Epithelial cell of proximal tubule (primary cell): Measurements from ENCODE around the gene RNF151. TPM values are rescaled to one million over a fixed set of nuclear protein-coding genes. Genes with fewer than 3 reads are reported as not detected.

Experiments
- DNase-seq: peaks from one replicate; pipeline ENCODE4 v3.0.0-alpha.2; 2011; ENCODE audit warnings: low read depth
- H3K4me3 ChIP-seq: 2 replicates; pipeline ENCODE4 v1.5.1; 2011; ENCODE audit warnings: low read depth, mild to moderate bottlenecking, low read length
- total RNA-seq: library from RNA; depleted of rRNA; stranded (reverse); fragments of >200 nt; gene quantifications from 2 replicates; pipeline ENCODE4 v1.2.3, GENCODE V29; 2015
- TF ChIP-seq, protein P1 (sequence below): conservative IDR thresholded peaks from 2 replicates; pipeline ENCODE4 v1.5.1; 2012; ENCODE audit warnings: low read depth, mild to moderate bottlenecking, low read length

The RNF151 gene
- total RNA-seq, 1 donor from 2014 or later: not detected

- no peak within 1 kb of the TSS for H3K4me3 ChIP-seq
- DNase-seq: no peak
- TF ChIP-seq, protein P1, sequence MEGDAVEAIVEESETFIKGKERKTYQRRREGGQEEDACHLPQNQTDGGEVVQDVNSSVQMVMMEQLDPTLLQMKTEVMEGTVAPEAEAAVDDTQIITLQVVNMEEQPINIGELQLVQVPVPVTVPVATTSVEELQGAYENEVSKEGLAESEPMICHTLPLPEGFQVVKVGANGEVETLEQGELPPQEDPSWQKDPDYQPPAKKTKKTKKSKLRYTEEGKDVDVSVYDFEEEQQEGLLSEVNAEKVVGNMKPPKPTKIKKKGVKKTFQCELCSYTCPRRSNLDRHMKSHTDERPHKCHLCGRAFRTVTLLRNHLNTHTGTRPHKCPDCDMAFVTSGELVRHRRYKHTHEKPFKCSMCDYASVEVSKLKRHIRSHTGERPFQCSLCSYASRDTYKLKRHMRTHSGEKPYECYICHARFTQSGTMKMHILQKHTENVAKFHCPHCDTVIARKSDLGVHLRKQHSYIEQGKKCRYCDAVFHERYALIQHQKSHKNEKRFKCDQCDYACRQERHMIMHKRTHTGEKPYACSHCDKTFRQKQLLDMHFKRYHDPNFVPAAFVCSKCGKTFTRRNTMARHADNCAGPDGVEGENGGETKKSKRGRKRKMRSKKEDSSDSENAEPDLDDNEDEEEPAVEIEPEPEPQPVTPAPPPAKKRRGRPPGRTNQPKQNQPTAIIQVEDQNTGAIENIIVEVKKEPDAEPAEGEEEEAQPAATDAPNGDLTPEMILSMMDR: no peak
Observed at GRCh38 chr16:1981398-1981836, 14.8 kb downstream of the RNF151 start, which contains the start of gene NOXO1. Gene NOXO1 (minus strand): TSS chr16:1981469. CDS start chr16:1981179, 290 bp downstream.

- TF ChIP-seq, protein P1: no peak
- no peak for DNase-seq
- H3K4me3 ChIP-seq: no peak overlapping the region
Observed at GRCh38 chr16:1982013-1982433, 15.4 kb downstream of the RNF151 start.

DNA sequence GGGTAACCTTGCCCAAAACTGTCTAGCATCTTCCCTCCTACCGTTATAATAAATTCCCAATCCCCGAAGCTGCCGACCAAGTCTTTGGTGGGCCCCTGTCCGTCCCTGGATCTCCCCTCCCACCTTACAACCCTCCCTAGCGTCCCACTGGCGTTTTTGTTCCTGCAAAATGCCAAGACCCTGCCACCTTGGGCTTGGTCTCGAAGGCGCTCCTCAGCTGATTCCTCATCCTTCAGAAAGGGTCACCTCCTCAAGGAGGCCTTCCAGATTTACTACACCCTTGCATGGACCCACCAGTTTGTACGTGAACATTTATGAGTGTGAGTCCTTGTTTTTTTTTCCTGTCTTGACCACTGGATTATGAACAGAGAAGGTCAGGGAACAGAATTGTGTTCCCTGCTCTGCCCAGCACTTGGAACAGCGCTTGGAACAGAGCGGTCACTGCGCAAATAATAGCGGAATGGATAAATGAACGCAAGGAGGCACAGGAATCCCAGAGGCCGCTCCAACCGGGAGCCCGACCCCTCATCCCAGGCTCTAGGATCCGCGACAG, 16.4 kb downstream of the RNF151 start:
- TF ChIP-seq, protein P1: no peak
- no peak for DNase-seq
- peak overlapping the region; percentile 77 for H3K4me3 ChIP-seq

- TF ChIP-seq, protein P1: peak; percentile 30
- no peak for DNase-seq
- H3K4me3 ChIP-seq: peak within 1 kb of the TSS; percentile 77
Observed at GRCh38 chr16:1983544-1984346, 17.1 kb downstream of the RNF151 start, which contains the start of gene GFER. Gene GFER (plus strand): TSS chr16:1984193. CDS start chr16:1984219, 26 bp downstream.

- peak overlapping the region; percentile 77 for H3K4me3 ChIP-seq
- no peak for DNase-seq
- TF ChIP-seq, protein P1: no peak
Observed at GRCh38 chr16:1984347-1985225, 17.9 kb downstream of the RNF151 start.

GRCh38 chr16:1985466-1986150, 19.0 kb downstream of the RNF151 start:
- TF ChIP-seq, protein P1: no peak
- peak overlapping the region; percentile 77 for H3K4me3 ChIP-seq

More at GRCh38 chr16:1985466-1986150, 19.0 kb downstream of the RNF151 start:
- DNase-seq: no peak
